CD14-positive monocyte (primary cell): ENCODE measurements around the gene OTC. TPM values are rescaled to one million over a fixed set of nuclear protein-coding genes. Genes with fewer than 3 reads are reported as not detected.

Experiments used
- DNase-seq, 3 donors: peaks; one replicate each; pipeline ENCODE4 v3.0.0-alpha.2; 2011 to 2022
- H2AFZ ChIP-seq: 2 replicates; pipeline ENCODE4 v1.6.0; 2012; ENCODE audit warnings: mild to moderate bottlenecking, low read depth, low read length, inconsistent platforms; ENCODE audit not compliant: insufficient read depth, poor library complexity, severe bottlenecking
- H3K27ac ChIP-seq, 2 donors: 1 replicate in 1 of 2; 2 replicates in 1 of 2; pipeline ENCODE4 v1.5.1; 2012 to 2013; ENCODE audit warnings: low read length in 2 of 2, control low read depth in 1 of 2, inconsistent platforms in 1 of 2, low read depth in 1 of 2, mild to moderate bottlenecking in 1 of 2
- H3K27me3 ChIP-seq, 2 donors: one replicate each; pipeline versions ENCODE4 v1.6.0 to v1.6.1; 2011 to 2013; ENCODE audit warnings: low read length in 2 of 2; ENCODE audit not compliant: control insufficient read depth in 2 of 2, insufficient read depth in 2 of 2
- H3K36me3 ChIP-seq, 2 donors: replicated peaks in 1 of 2; 1 replicate in 1 of 2; 2 replicates in 1 of 2; pipeline versions ENCODE4 v1.5.1 to v1.6.1; 2012 to 2013; ENCODE audit warnings: low read length in 2 of 2, control low read depth in 1 of 2, inconsistent platforms in 1 of 2, mild to moderate bottlenecking in 1 of 2; ENCODE audit not compliant: insufficient read depth in 2 of 2, control insufficient read depth in 1 of 2
- H3K4me1 ChIP-seq, 2 donors: 1 replicate in 1 of 2; 2 replicates in 1 of 2; pipeline versions ENCODE4 v1.5.1 to v1.6.1; 2012 to 2013; ENCODE audit warnings: low read length in 2 of 2, control low read depth in 1 of 2, inconsistent platforms in 1 of 2, mild to moderate bottlenecking in 1 of 2, moderate library complexity in 1 of 2; ENCODE audit not compliant: insufficient read depth in 2 of 2, control insufficient read depth in 1 of 2
- H3K4me2 ChIP-seq: replicated peaks from 2 replicates; pipeline ENCODE3; 2012; ENCODE audit warnings: low read length, moderate library complexity, mild to moderate bottlenecking; ENCODE audit not compliant: poor library complexity, severe bottlenecking; ENCODE audit errors: extremely low read depth
- H3K4me3 ChIP-seq, 3 experiments: fragments of 200-600 bp in 1 of 3; sonication (generic) in 1 of 3; replicated peaks in 1 of 3; 1 replicate in 2 of 3; 2 replicates in 1 of 3; pipeline ENCODE4 v1.5.1; 2011 to 2013; ENCODE audit warnings: low read length in 3 of 3, mild to moderate bottlenecking in 3 of 3, control low read depth in 2 of 3, low read depth in 2 of 3, inconsistent platforms in 1 of 3, moderate library complexity in 1 of 3
- H3K79me2 ChIP-seq: 2 replicates; pipeline ENCODE4 v1.6.0; 2012; ENCODE audit warnings: mild to moderate bottlenecking, control low read depth, inconsistent platforms, low read length, moderate library complexity; ENCODE audit not compliant: insufficient read depth
- H3K9ac ChIP-seq: 2 replicates; pipeline ENCODE4 v1.6.0; 2017; ENCODE audit warnings: low read length, mild to moderate bottlenecking; ENCODE audit not compliant: insufficient read depth, poor library complexity, severe bottlenecking
- H3K9me3 ChIP-seq, 2 donors: replicated peaks in 1 of 2; 1 replicate in 1 of 2; 2 replicates in 1 of 2; pipeline versions ENCODE4 v1.5.1 to v1.6.1; 2012 to 2013; ENCODE audit warnings: low read length in 2 of 2, control low read depth in 1 of 2; ENCODE audit not compliant: control insufficient read depth in 1 of 2, insufficient read depth in 1 of 2
- H4K20me1 ChIP-seq: 2 replicates; pipeline ENCODE4 v1.6.0; 2012; ENCODE audit warnings: mild to moderate bottlenecking, low read length, control low read depth, moderate library complexity; ENCODE audit not compliant: insufficient read depth
- H3K27ac Mint-ChIP-seq, 7 donors: one replicate each; pipeline ENCODE4 v1.8.0; 2020; ENCODE audit warnings: mild to moderate bottlenecking in 7 of 7, mixed read lengths in 7 of 7, moderate library complexity in 6 of 7, inconsistent platforms in 2 of 7
- H3K27me3 Mint-ChIP-seq, 3 donors: one replicate each; pipeline ENCODE4 v1.8.0; 2021 to 2022; ENCODE audit warnings: low read depth in 3 of 3, mild to moderate bottlenecking in 3 of 3, mixed read lengths in 3 of 3, moderate library complexity in 3 of 3, inconsistent platforms in 1 of 3
- H3K36me3 Mint-ChIP-seq, 2 donors: one replicate each; pipeline ENCODE4 v1.8.0; 2020; ENCODE audit warnings: mixed read lengths in 2 of 2, inconsistent platforms in 1 of 2, mild to moderate bottlenecking in 1 of 2
- H3K4me1 Mint-ChIP-seq: one replicate; pipeline ENCODE4 v1.8.0; 2020; ENCODE audit warnings: mild to moderate bottlenecking, mixed read lengths
- H3K4me3 Mint-ChIP-seq, 2 donors: one replicate each; pipeline ENCODE4 v1.8.0; 2020; ENCODE audit warnings: mild to moderate bottlenecking in 2 of 2, mixed read lengths in 2 of 2, moderate library complexity in 1 of 2
- H3K9me3 Mint-ChIP-seq, 7 donors: one replicate each; pipeline ENCODE4 v1.8.0; 2020 to 2022; ENCODE audit warnings: mixed read lengths in 7 of 7, mild to moderate bottlenecking in 6 of 7, moderate library complexity in 6 of 7, inconsistent platforms in 2 of 7
- CTCF ChIP-seq: fragments of 200-600 bp; IDR thresholded peaks from one replicate; pipeline ENCODE4 v1.8.0; 2022; ENCODE audit warnings: antibody characterized with exemption, mild to moderate bottlenecking
- WGBS: methylation state at CpG from one replicate; pipeline ENCODE4 v1.1.5; 2013; ENCODE audit warnings: missing lambda C conversion rate; ENCODE audit not compliant: insufficient coverage; 5-methylcytosine and 5-hydroxymethylcytosine counted together
- intact Hi-C, 2 donors: fragments of 100-400 bp; cut with micrococcal nuclease; formaldehyde crosslinking; loops; one replicate each; pipeline versions ENCODE4 v1.15.0 to v1.15.1; 2023
- polyA plus RNA-seq, 3 donors: library from polyadenylated mRNA; depleted of rRNA in 1 of 3; unstranded in 2 of 3; stranded (reverse) in 1 of 3; fragments of 300-500 nt in 2 of 3; fragments of >200 nt in 1 of 3; fragmentation: Illumina TruSeq in 2 of 3; gene quantifications; 1 replicate in 2 of 3; 2 replicates in 1 of 3; pipeline ENCODE4 v1.2.3, GENCODE V29; 2012 to 2021

The OTC gene
- polyA plus RNA-seq, 3 donors, result not detected

GRCh38 chrX:38357747-38358673 lies 5.6 kb downstream of the OTC start:
- intact Hi-C loops, result no loop called here
- Histone ChIP-seq H4K20me1 (no peaks in the 10 kb centered on the region), H3K4me3 (no peak overlapping the region), H2AFZ (no peak overlapping the region), H3K9ac (no peak overlapping the region), H3K4me1 (peaks cover 3 to 6% of the 10 kb centered on the region in 2 donors), H3K27me3 (peaks cover 0 to 2% of the 10 kb centered on the region in 2 donors), H3K9me3 (no peaks in the 10 kb centered on the region), H3K79me2 (no peaks in the 10 kb centered on the region), H3K36me3 (no peaks in the 10 kb centered on the region), H3K4me2 (no peak overlapping the region), H3K27ac (no peak overlapping the region)
- Mint-ChIP-seq H3K9me3 (no peaks in the 10 kb centered on the region), H3K36me3 (no peaks in the 10 kb centered on the region), H3K4me3 (no peak overlapping the region), H3K27ac (no peak overlapping the region), H3K4me1 (peaks cover 5% of the 10 kb centered on the region), H3K27me3 (peaks cover 0 to 3% (median 0%) of the 10 kb centered on the region in 3 donors)
- WGBS, result no CpG with 5 or more reads among the region's 4 CpGs
- no peak for DNase-seq
- TF ChIP-seq CTCF, result no peak

- intact Hi-C loops, result no loop called here
- Histone ChIP-seq H3K9ac (no peak overlapping the region), H3K4me2 (peak overlapping the region; percentile 5), H3K36me3 (no peaks in the 10 kb centered on the region), H4K20me1 (no peaks in the 10 kb centered on the region), H3K27me3 (peaks cover 0 to 2% of the 10 kb centered on the region in 2 donors), H3K27ac (no peak overlapping the region), H3K9me3 (no peaks in the 10 kb centered on the region), H3K79me2 (no peaks in the 10 kb centered on the region), H2AFZ (no peak overlapping the region), H3K4me1 (peaks cover 8 to 24% of the 10 kb centered on the region in 2 donors), H3K4me3 (no peak overlapping the region)
- no peak for TF ChIP-seq CTCF
- Mint-ChIP-seq H3K27me3 (peaks cover 0 to 6% (median 0%) of the 10 kb centered on the region in 3 donors), H3K9me3 (peaks cover 0 to 3% (median 0%) of the 10 kb centered on the region in 7 donors), H3K27ac (no peak overlapping the region), H3K4me1 (peaks cover 14% of the 10 kb centered on the region), H3K4me3 (no peak overlapping the region), H3K36me3 (no peaks in the 10 kb centered on the region)
- DNase-seq, result peak in 2 of 3 donors; percentile 32 to 63
Measured at GRCh38 chrX:38363046-38363445, 10.6 kb downstream of the OTC start.
